Parathyroid adenoma (tissue), 2 donors: Measurements from ENCODE around the gene CABLES1.

ENCODE experiments used
- H2AFZ ChIP-seq: fragments of 300-600 bp; sonication (generic); one replicate; pipeline ENCODE4 v1.7.0; 2017; ENCODE audit warnings: antibody characterized with exemption, mild to moderate bottlenecking
- H3K27ac ChIP-seq: fragments of 300-600 bp; sonication (generic); one replicate; pipeline ENCODE4 v1.7.0; 2017
- H3K27me3 ChIP-seq: fragments of 300-600 bp; sonication (generic); one replicate; pipeline ENCODE4 v1.7.0; 2017; ENCODE audit warnings: low read length; ENCODE audit not compliant: control insufficient read depth, insufficient read depth
- H3K36me3 ChIP-seq: fragments of 300-600 bp; sonication (generic); one replicate; pipeline ENCODE4 v1.7.0; 2017; ENCODE audit warnings: low read length; ENCODE audit not compliant: control insufficient read depth, insufficient read depth
- H3K4me1 ChIP-seq: fragments of 300-600 bp; sonication (generic); one replicate; pipeline ENCODE4 v1.7.0; 2017; ENCODE audit warnings: control low read depth
- H3K4me2 ChIP-seq: fragments of 300-600 bp; sonication (generic); one replicate; pipeline ENCODE4 v1.7.0; 2017; ENCODE audit warnings: low read length
- H3K4me3 ChIP-seq: fragments of 300-600 bp; sonication (generic); one replicate; pipeline ENCODE4 v1.7.0; 2017; ENCODE audit warnings: low read depth, low read length
- H3K79me2 ChIP-seq: fragments of 300-600 bp; sonication (generic); one replicate; pipeline ENCODE4 v1.7.0; 2017; ENCODE audit warnings: control low read depth
- H3K9ac ChIP-seq: fragments of 300-600 bp; sonication (generic); one replicate; pipeline ENCODE4 v1.7.0; 2017; ENCODE audit warnings: mild to moderate bottlenecking
- H3K9me3 ChIP-seq: fragments of 300-600 bp; sonication (generic); one replicate; pipeline ENCODE4 v1.7.0; 2017; ENCODE audit warnings: low read length; ENCODE audit not compliant: control insufficient read depth
- TF ChIP-seq, protein P1 (sequence below): fragments of 300-600 bp; sonication (generic); IDR thresholded peaks from one replicate; pipeline ENCODE4 v1.7.0; 2017; ENCODE audit warnings: antibody characterized with exemption, mild to moderate bottlenecking
- donor health status: primary hyperparathyroidism.

The CABLES1 gene

DNA sequence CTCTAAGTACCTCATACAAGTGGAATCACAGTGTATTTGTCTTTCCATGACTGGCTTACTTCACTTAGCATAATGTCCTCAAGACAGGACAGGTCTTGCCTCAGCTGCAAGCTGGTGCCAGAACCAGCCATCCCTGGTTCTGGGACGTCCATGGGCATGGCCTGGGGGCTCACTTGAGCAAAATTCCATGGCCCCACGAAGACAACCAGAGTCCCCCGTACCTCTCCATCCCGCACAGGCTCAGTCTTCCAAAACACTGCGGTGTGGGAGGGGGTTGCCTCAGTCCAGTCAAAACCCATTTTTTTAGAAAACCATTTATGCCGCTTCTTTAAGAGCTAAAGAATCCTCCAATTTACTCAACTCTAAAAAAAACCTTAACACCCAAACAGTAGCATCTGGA lies 21.7 kb upstream of the CABLES1 start:
- no peak overlapping the region for H3K4me3 ChIP-seq
- no peaks in the 10 kb centered on the region for H3K4me1 ChIP-seq
- no peak overlapping the region for H3K27ac ChIP-seq
- no peak overlapping the region for H3K9ac ChIP-seq
- no peaks in the 10 kb centered on the region for H3K79me2 ChIP-seq
- no peak overlapping the region for H2AFZ ChIP-seq
- H3K4me2 ChIP-seq = no peak overlapping the region
- no peaks in the 10 kb centered on the region for H3K36me3 ChIP-seq
- H3K9me3 ChIP-seq = no peaks in the 10 kb centered on the region
- H3K27me3 ChIP-seq = no peaks in the 10 kb centered on the region
- TF ChIP-seq, protein P1, sequence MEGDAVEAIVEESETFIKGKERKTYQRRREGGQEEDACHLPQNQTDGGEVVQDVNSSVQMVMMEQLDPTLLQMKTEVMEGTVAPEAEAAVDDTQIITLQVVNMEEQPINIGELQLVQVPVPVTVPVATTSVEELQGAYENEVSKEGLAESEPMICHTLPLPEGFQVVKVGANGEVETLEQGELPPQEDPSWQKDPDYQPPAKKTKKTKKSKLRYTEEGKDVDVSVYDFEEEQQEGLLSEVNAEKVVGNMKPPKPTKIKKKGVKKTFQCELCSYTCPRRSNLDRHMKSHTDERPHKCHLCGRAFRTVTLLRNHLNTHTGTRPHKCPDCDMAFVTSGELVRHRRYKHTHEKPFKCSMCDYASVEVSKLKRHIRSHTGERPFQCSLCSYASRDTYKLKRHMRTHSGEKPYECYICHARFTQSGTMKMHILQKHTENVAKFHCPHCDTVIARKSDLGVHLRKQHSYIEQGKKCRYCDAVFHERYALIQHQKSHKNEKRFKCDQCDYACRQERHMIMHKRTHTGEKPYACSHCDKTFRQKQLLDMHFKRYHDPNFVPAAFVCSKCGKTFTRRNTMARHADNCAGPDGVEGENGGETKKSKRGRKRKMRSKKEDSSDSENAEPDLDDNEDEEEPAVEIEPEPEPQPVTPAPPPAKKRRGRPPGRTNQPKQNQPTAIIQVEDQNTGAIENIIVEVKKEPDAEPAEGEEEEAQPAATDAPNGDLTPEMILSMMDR = no peak

DNA sequence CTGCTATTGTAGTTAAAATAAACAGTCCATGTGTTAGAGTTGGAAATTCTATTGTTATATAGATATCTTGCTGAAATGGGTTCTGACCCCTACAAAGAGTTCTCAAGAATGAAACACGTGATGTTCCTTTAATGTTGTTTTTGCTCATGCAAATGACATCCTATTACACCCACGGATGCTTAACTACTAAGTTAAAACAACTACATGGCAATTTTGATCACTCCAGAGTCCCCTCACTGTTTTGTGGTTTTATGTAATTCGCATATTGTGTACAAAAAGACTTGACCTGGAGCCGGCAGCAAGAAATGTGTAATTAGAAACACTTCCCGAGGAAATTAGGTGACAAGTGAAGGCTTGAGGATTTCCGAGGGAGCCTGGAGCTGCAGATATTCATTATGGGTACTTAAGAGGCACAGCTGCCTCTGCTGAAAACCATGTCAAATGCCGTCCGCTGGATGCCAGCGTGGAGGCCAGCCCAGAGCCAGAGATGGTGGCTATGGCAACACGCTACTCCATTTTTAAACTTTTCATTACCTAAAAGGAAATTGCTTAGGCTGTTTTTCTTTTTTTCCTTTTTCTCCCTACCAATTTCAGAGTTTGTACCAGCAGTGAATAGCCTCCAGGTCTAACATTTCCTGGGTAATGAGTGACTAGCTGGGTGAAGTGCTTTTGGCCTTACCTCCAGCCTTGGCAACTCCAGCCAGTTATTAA lies 21.0 kb upstream of the CABLES1 start:
- Histone ChIP-seq H3K9ac (no peak overlapping the region), H3K36me3 (no peaks in the 10 kb centered on the region), H3K9me3 (no peaks in the 10 kb centered on the region), H3K4me1 (no peaks in the 10 kb centered on the region), H3K79me2 (no peaks in the 10 kb centered on the region), H3K4me3 (no peak overlapping the region), H3K4me2 (no peak overlapping the region), H3K27me3 (no peaks in the 10 kb centered on the region), H3K27ac (no peak overlapping the region), H2AFZ (no peak overlapping the region)
- TF ChIP-seq, protein P1 = no peak

DNA sequence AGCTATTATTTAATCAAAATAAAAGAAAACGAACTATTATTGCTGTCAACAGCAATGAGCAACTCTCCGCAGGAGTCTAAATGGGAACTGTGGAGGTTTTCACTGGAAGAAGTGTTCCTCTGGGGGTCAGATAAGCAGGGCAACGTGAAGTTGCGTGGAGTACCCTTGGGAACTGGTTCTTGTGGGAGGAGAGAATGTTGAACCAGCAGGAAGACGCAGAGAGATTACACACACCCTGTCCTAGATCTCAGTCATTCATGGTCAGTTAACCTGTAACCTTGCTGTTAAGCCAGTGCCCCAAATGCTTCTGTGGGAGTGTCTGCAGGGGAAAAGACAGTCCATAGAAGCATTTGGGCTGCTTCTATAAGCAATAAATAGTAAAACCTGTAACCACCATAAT lies 20.4 kb upstream of the CABLES1 start:
- H3K9ac ChIP-seq = no peak overlapping the region
- no peak overlapping the region for H3K4me3 ChIP-seq
- no peak overlapping the region for H2AFZ ChIP-seq
- H3K36me3 ChIP-seq = no peaks in the 10 kb centered on the region
- no peak overlapping the region for H3K4me2 ChIP-seq
- H3K27me3 ChIP-seq = no peaks in the 10 kb centered on the region
- no peaks in the 10 kb centered on the region for H3K4me1 ChIP-seq
- no peaks in the 10 kb centered on the region for H3K9me3 ChIP-seq
- no peaks in the 10 kb centered on the region for H3K79me2 ChIP-seq
- TF ChIP-seq, protein P1 = no peak
- H3K27ac ChIP-seq = no peak overlapping the region

DNA sequence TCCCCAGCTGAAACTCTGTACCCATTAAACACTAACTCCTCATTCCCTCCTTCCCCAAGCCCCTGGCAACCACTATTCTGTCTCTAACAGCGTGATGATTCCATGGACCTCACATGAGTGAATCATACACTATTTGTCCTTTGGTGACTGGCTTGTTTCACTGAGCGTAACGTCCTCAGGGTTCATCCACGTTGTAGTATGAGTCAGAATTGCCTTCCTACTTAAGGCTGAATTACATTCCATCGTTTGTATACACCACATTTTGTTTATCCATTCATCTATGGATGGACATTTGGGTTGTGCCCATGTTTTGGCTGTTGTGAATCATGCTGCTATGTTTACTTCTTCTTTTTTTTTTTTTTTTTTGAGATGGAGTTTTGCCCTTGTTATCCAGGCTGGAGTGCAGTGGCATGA lies 19.6 kb upstream of the CABLES1 start:
- H3K4me3 ChIP-seq = no peak overlapping the region
- H3K27me3 ChIP-seq = no peaks in the 10 kb centered on the region
- H3K4me2 ChIP-seq = no peak overlapping the region
- no peaks in the 10 kb centered on the region for H3K4me1 ChIP-seq
- H3K9ac ChIP-seq = no peak overlapping the region
- no peaks in the 10 kb centered on the region for H3K36me3 ChIP-seq
- no peaks in the 10 kb centered on the region for H3K79me2 ChIP-seq
- TF ChIP-seq, protein P1 = no peak
- H3K27ac ChIP-seq = no peak overlapping the region
- no peaks in the 10 kb centered on the region for H3K9me3 ChIP-seq
- H2AFZ ChIP-seq = no peak overlapping the region

DNA sequence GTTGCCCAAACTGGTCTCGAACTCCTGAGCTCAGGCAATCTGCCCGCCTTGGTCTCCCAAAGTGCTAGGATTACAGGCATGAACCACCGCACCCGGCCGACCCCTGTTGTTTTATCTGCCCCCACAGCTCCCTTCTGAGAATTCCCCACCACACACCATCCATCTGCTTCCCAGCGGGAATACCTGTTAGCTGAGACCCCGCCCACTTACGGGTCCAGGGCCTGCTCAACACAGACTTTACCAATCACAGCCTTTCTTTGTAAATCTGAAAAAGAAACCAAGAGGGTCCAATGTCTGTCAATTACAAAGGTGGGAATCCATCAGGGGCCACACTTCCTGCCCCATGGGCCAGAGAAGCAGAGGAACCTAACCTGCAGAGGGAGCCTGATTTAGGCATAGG lies 14.2 kb upstream of the CABLES1 start:
- Histone ChIP-seq H3K36me3 (no peaks in the 10 kb centered on the region), H3K27me3 (no peaks in the 10 kb centered on the region), H3K4me3 (no peak overlapping the region), H3K4me1 (no peaks in the 10 kb centered on the region), H3K9ac (no peak overlapping the region), H3K79me2 (no peaks in the 10 kb centered on the region), H2AFZ (no peak overlapping the region), H3K9me3 (no peaks in the 10 kb centered on the region), H3K27ac (no peak overlapping the region), H3K4me2 (no peak overlapping the region)
- TF ChIP-seq, protein P1 = no peak
